GM23338 (cell line): ENCODE measurements around the gene ACTL6A.

Experiments
- CTCF ChIP-seq, 2 experiments: fragments of 200-600 bp in 1 of 2; sonication (generic) in 1 of 2; conservative IDR thresholded peaks; 2 replicates each; pipeline versions ENCODE4 v1.5.1 to v1.6.1; 2016 to 2017; ENCODE audit warnings: antibody characterized with exemption in 2 of 2, low read depth in 2 of 2, mild to moderate bottlenecking in 2 of 2, moderate library complexity in 1 of 2
- EZH2phosphoT487 ChIP-seq: fragments of 200-600 bp; sonication (generic); IDR thresholded peaks from one replicate; pipeline ENCODE4 v1.8.1; 2018; ENCODE audit warnings: antibody characterized with exemption; ENCODE audit not compliant: unreplicated experiment
- STAT1 ChIP-seq: IDR thresholded peaks from one replicate; pipeline ENCODE4 v1.6.1; 2016; ENCODE audit warnings: antibody characterized with exemption; ENCODE audit not compliant: unreplicated experiment

GRCh38 chr3:179580992-179581391, 18.3 kb downstream of the ACTL6A start:
- TF ChIP-seq EZH2phosphoT487 (no peak), CTCF (conservative IDR thresholded peaks at IDR 0.05; ENCODE audit: low read depth in 2 of 2) (no peak), STAT1 (no peak)
